ENCODE data around the gene KRTAP19-2. TPM values are rescaled to one million over a fixed set of nuclear protein-coding genes. Genes with fewer than 3 reads are reported as not detected.

KRTAP19-2 gene
- total RNA-seq, 1 donor from 2014 or later: not detected

DNA sequence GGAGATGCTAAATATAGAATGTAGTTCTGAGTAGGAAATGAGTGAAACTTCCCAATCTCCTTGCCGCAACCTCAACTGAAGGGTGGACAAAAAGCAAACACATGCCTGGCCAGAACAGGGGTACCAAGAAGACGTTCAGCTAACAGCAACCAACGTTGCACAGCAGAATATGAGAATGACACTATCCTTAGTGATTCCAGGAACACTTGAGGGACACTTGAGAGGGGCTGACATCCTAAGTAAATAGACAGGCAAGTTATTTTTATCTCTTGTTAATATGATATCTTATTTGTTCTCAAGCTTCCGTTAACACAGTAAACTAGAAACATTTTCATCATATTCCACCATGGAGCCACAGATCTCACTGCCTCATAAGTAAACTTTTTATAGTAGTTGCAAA lies 8.0 kb downstream of the KRTAP19-2 start:
- Histone ChIP-seq H3K4me1 (no peaks in the 10 kb centered on the region), H3K36me3 (no peaks in the 10 kb centered on the region), H3K9me3 (no peaks in the 10 kb centered on the region), H3K27me3 (ENCODE audit: low read depth) (no peaks in the 10 kb centered on the region), H3K4me3 (no peak overlapping the region), H3K27ac (no peak overlapping the region)
- intact Hi-C loops (cut with DNase I): no loop called here
- TF ChIP-seq, protein P1, sequence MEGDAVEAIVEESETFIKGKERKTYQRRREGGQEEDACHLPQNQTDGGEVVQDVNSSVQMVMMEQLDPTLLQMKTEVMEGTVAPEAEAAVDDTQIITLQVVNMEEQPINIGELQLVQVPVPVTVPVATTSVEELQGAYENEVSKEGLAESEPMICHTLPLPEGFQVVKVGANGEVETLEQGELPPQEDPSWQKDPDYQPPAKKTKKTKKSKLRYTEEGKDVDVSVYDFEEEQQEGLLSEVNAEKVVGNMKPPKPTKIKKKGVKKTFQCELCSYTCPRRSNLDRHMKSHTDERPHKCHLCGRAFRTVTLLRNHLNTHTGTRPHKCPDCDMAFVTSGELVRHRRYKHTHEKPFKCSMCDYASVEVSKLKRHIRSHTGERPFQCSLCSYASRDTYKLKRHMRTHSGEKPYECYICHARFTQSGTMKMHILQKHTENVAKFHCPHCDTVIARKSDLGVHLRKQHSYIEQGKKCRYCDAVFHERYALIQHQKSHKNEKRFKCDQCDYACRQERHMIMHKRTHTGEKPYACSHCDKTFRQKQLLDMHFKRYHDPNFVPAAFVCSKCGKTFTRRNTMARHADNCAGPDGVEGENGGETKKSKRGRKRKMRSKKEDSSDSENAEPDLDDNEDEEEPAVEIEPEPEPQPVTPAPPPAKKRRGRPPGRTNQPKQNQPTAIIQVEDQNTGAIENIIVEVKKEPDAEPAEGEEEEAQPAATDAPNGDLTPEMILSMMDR (IDR thresholded peaks at IDR 0.05): no peak
- no peak for ATAC-seq
- DNase-seq: no peak

DNA sequence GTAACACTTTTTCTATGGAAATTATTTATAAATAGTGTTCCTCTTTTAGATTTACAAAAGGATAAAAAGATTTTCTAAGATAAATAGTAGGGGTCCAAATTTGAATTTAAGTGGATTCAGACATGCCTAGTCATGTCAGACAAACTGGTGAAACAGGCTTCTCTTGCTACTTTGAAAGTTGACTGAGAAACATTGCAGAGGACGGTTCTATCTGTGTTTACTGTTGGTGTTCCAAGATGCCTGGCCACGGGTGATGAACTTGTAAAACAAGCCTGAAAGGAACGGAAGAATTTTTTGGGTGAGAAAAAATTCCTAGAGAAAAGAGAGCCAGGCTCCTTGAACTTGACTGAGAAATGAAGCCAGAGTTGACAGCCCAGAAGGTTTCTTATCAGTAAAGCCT lies 9.2 kb downstream of the KRTAP19-2 start:
- H3K27me3 ChIP-seq (ENCODE audit: low read depth): no peaks in the 10 kb centered on the region
- DNase-seq (no peak), ATAC-seq (no peak)
- no peak overlapping the region for H3K27ac ChIP-seq
- H3K4me1 ChIP-seq: no peaks in the 10 kb centered on the region
- no peak overlapping the region for H3K4me3 ChIP-seq
- TF ChIP-seq, protein P1 (IDR thresholded peaks at IDR 0.05): no peak
- intact Hi-C loops (cut with DNase I): no loop called here
- no peaks in the 10 kb centered on the region for H3K36me3 ChIP-seq
- no peaks in the 10 kb centered on the region for H3K9me3 ChIP-seq

GRCh38 chr21:30468900-30469714 lies 18.1 kb downstream of the KRTAP19-2 start:
- TF ChIP-seq, protein P1 (IDR thresholded peaks at IDR 0.05): no peak
- intact Hi-C loops (cut with DNase I): no loop called here
- no peaks in the 10 kb centered on the region for H3K27me3 ChIP-seq (ENCODE audit: low read depth)
- no peaks in the 10 kb centered on the region for H3K36me3 ChIP-seq
- ATAC-seq (no peak), DNase-seq (no peak)
- no peaks in the 10 kb centered on the region for H3K4me1 ChIP-seq
- H3K9me3 ChIP-seq: no peaks in the 10 kb centered on the region
- no peak overlapping the region for H3K4me3 ChIP-seq
- H3K27ac ChIP-seq: no peak overlapping the region

DNA sequence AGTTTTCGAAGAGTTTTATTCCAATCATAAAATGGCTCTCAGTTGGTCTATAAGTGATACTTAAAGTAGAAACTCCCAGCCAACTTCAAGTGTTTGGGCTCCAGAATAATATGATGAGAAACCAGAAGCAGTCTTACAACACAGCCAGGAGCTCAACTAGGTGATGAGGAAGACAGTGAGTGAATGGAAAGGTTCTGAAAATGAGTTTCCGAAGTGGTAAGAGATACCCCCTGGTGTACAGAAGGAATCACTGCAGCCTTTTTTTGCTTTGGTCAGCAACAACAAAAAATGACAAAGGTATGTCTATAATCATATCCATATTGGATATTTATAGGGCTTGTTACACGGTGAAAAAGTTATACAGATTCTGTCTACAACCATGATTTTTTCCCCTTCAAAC lies 23.5 kb downstream of the KRTAP19-2 start:
- ATAC-seq: no peak
- intact Hi-C loops (cut with DNase I): no loop called here
- no peak for DNase-seq

GRCh38 chr21:30448514-30448913 lies 38.7 kb downstream of the KRTAP19-2 start:
- Histone ChIP-seq H3K4me1 (no peaks in the 10 kb centered on the region), H3K9me3 (no peaks in the 10 kb centered on the region), H3K4me3 (no peak overlapping the region), H3K27ac (no peak overlapping the region), H3K27me3 (ENCODE audit: low read depth) (no peaks in the 10 kb centered on the region), H3K36me3 (no peaks in the 10 kb centered on the region)
- intact Hi-C loops (cut with DNase I): no loop called here
- ATAC-seq (no peak), DNase-seq (no peak)
- TF ChIP-seq, protein P1 (IDR thresholded peaks at IDR 0.05): no peak

More for the DNA sequence above, 23.5 kb downstream of the KRTAP19-2 start:
- no peaks in the 10 kb centered on the region for H3K4me1 ChIP-seq
- H3K36me3 ChIP-seq: no peaks in the 10 kb centered on the region
- H3K9me3 ChIP-seq: no peaks in the 10 kb centered on the region
- TF ChIP-seq, protein P1 (IDR thresholded peaks at IDR 0.05): no peak
- H3K4me3 ChIP-seq: no peak overlapping the region
- no peaks in the 10 kb centered on the region for H3K27me3 ChIP-seq (ENCODE audit: low read depth)
- H3K27ac ChIP-seq: no peak overlapping the region

Data from lower lobe of right lung (tissue), 2 donors.